Measurements from ENCODE around the gene EVI5. TPM values are rescaled to one million over a fixed set of nuclear protein-coding genes. Genes with fewer than 3 reads are reported as not detected.

Gene EVI5
- total RNA-seq, 1 donor from 2014 or later = 33.0 TPM

DNA sequence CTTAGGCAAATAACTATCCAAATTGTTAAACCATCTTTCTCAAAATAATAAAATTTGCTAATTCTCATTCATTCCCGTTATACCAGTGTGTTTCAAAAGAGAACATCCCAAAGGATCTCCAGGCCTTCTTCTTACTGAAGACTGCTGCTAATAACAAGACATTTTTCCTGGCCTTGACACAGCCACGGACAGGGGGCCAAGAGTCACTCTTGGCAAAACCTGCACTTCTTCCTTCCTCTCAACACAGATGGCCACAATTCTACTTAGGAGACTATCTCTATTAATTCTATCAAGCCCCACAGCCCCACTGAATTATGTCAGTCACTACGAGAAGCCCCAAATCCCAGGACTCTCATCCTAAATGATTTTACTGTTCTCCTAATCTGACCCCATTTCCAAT lies 86.0 kb downstream of the EVI5 start:
- H3K4me1 Mint-ChIP-seq (ENCODE audit: unreplicated experiment) = no peaks in the 10 kb centered on the region
- TF ChIP-seq, protein P1, sequence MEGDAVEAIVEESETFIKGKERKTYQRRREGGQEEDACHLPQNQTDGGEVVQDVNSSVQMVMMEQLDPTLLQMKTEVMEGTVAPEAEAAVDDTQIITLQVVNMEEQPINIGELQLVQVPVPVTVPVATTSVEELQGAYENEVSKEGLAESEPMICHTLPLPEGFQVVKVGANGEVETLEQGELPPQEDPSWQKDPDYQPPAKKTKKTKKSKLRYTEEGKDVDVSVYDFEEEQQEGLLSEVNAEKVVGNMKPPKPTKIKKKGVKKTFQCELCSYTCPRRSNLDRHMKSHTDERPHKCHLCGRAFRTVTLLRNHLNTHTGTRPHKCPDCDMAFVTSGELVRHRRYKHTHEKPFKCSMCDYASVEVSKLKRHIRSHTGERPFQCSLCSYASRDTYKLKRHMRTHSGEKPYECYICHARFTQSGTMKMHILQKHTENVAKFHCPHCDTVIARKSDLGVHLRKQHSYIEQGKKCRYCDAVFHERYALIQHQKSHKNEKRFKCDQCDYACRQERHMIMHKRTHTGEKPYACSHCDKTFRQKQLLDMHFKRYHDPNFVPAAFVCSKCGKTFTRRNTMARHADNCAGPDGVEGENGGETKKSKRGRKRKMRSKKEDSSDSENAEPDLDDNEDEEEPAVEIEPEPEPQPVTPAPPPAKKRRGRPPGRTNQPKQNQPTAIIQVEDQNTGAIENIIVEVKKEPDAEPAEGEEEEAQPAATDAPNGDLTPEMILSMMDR (IDR thresholded peaks at IDR 0.05; ENCODE audit: unreplicated experiment) = no peak
- H3K36me3 Mint-ChIP-seq (ENCODE audit: low read depth, unreplicated experiment) = peaks cover 7% of the 10 kb centered on the region
- H3K27me3 Mint-ChIP-seq (ENCODE audit: unreplicated experiment) = no peaks in the 10 kb centered on the region
- H3K9me3 Mint-ChIP-seq (ENCODE audit: unreplicated experiment) = no peaks in the 10 kb centered on the region
- no peak overlapping the region for H3K4me3 Mint-ChIP-seq (ENCODE audit: unreplicated experiment)
- no peak overlapping the region for H3K27ac Mint-ChIP-seq (ENCODE audit: unreplicated experiment)
- DNase-seq (ENCODE audit: low spot score) = no peak

DNA sequence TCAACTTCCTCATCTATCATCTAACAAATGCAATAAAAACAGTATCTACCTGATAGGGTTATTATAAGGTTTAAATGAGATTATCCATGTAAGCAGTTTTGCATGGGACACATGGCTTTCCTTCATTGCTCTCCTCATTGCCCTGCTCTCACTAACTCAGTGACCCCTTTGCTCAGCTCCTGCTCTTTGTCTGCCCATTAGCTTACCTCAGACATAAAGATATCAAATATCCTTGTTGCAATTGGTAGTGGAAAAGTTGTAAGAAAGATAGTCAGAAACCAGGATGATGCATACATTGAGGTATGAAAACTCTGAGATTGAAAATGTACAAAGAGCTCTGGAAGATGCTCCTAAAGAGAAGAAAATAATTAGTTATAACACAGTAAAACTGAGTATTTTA lies 89.8 kb downstream of the EVI5 start:
- H3K36me3 Mint-ChIP-seq (ENCODE audit: low read depth, unreplicated experiment) = peaks cover 7% of the 10 kb centered on the region
- H3K4me3 Mint-ChIP-seq (ENCODE audit: unreplicated experiment) = no peak overlapping the region
- no peaks in the 10 kb centered on the region for H3K4me1 Mint-ChIP-seq (ENCODE audit: unreplicated experiment)
- DNase-seq (ENCODE audit: low spot score) = no peak
- H3K27me3 Mint-ChIP-seq (ENCODE audit: unreplicated experiment) = no peaks in the 10 kb centered on the region
- TF ChIP-seq, protein P1 (IDR thresholded peaks at IDR 0.05; ENCODE audit: unreplicated experiment) = no peak
- no peak overlapping the region for H3K27ac Mint-ChIP-seq (ENCODE audit: unreplicated experiment)
- no peaks in the 10 kb centered on the region for H3K9me3 Mint-ChIP-seq (ENCODE audit: unreplicated experiment)

GRCh38 chr1:92691925-92692324 lies 93.0 kb downstream of the EVI5 start:
- Mint-ChIP-seq H3K9me3 (ENCODE audit: unreplicated experiment) (no peaks in the 10 kb centered on the region), H3K27me3 (ENCODE audit: unreplicated experiment) (no peaks in the 10 kb centered on the region), H3K36me3 (ENCODE audit: low read depth, unreplicated experiment) (peaks cover 16% of the 10 kb centered on the region), H3K4me3 (ENCODE audit: unreplicated experiment) (no peak overlapping the region), H3K4me1 (ENCODE audit: unreplicated experiment) (no peaks in the 10 kb centered on the region), H3K27ac (ENCODE audit: unreplicated experiment) (no peak overlapping the region)
- TF ChIP-seq, protein P1 (IDR thresholded peaks at IDR 0.05; ENCODE audit: unreplicated experiment) = no peak
- no peak for DNase-seq (ENCODE audit: low spot score)

- TF ChIP-seq, protein P1 (IDR thresholded peaks at IDR 0.05; ENCODE audit: unreplicated experiment) = no peak
- no peak overlapping the region for H3K4me3 Mint-ChIP-seq (ENCODE audit: unreplicated experiment)
- DNase-seq (ENCODE audit: low spot score) = no peak
- peaks cover 16% of the 10 kb centered on the region for H3K36me3 Mint-ChIP-seq (ENCODE audit: low read depth, unreplicated experiment)
- H3K9me3 Mint-ChIP-seq (ENCODE audit: unreplicated experiment) = no peaks in the 10 kb centered on the region
- H3K27ac Mint-ChIP-seq (ENCODE audit: unreplicated experiment) = no peak overlapping the region
- no peaks in the 10 kb centered on the region for H3K4me1 Mint-ChIP-seq (ENCODE audit: unreplicated experiment)
- no peaks in the 10 kb centered on the region for H3K27me3 Mint-ChIP-seq (ENCODE audit: unreplicated experiment)
Observed at GRCh38 chr1:92690212-92690906, 94.5 kb downstream of the EVI5 start.

GRCh38 chr1:92679980-92680379 lies 104.9 kb downstream of the EVI5 start:
- H3K27me3 Mint-ChIP-seq (ENCODE audit: unreplicated experiment) = peaks cover 2% of the 10 kb centered on the region
- no peak for DNase-seq (ENCODE audit: low spot score)
- no peak overlapping the region for H3K27ac Mint-ChIP-seq (ENCODE audit: unreplicated experiment)
- no peaks in the 10 kb centered on the region for H3K9me3 Mint-ChIP-seq (ENCODE audit: unreplicated experiment)
- no peak overlapping the region for H3K4me3 Mint-ChIP-seq (ENCODE audit: unreplicated experiment)
- H3K4me1 Mint-ChIP-seq (ENCODE audit: unreplicated experiment) = no peaks in the 10 kb centered on the region
- peaks cover 32% of the 10 kb centered on the region for H3K36me3 Mint-ChIP-seq (ENCODE audit: low read depth, unreplicated experiment)
- TF ChIP-seq, protein P1 (IDR thresholded peaks at IDR 0.05; ENCODE audit: unreplicated experiment) = no peak
